Effector memory CD8-positive, alpha-beta T cell (primary cell): ENCODE measurements around the gene SLC9A9.
"Not testable (repeated sequence)": the region's sequence is repeated elsewhere in the genome, so short reads cannot be mapped to it uniquely, and the experiment has no call there.

Experiments used
- ATAC-seq: fragments of 150-1000 bp; cut with Tn5 transposase; replicated peaks from 2 replicates; pipeline ENCODE4 v1.10.0; 2021; ENCODE audit warnings: mild to moderate bottlenecking, moderate library complexity
- DNase-seq, 3 experiments: peaks; one replicate each; pipeline ENCODE4 v3.0.0; 2021
- H3K27ac Mint-ChIP-seq, 2 donors: one replicate each; pipeline ENCODE4 v1.8.0; 2022; ENCODE audit warnings: mild to moderate bottlenecking in 2 of 2, mixed read lengths in 2 of 2, moderate library complexity in 2 of 2
- H3K27me3 Mint-ChIP-seq, 2 donors: one replicate each; pipeline ENCODE4 v1.8.0; 2022; ENCODE audit warnings: mixed read lengths in 2 of 2
- H3K36me3 Mint-ChIP-seq: one replicate; pipeline ENCODE4 v1.8.0; 2022; ENCODE audit warnings: mild to moderate bottlenecking, moderate library complexity, mixed read lengths; ENCODE audit not compliant: insufficient read depth
- H3K4me1 Mint-ChIP-seq, 2 donors: one replicate each; pipeline ENCODE4 v1.8.0; 2022; ENCODE audit warnings: low read depth in 2 of 2, mixed read lengths in 2 of 2
- H3K4me3 Mint-ChIP-seq, 2 donors: one replicate each; pipeline ENCODE4 v1.8.0; 2022; ENCODE audit warnings: mild to moderate bottlenecking in 2 of 2, mixed read lengths in 2 of 2, moderate library complexity in 2 of 2
- H3K9me3 Mint-ChIP-seq, 2 donors: one replicate each; pipeline ENCODE4 v1.8.0; 2022; ENCODE audit warnings: mixed read lengths in 2 of 2

SLC9A9 gene

GRCh38 chr3:143814443-143814889 lies 33.8 kb downstream of the SLC9A9 start:
- no peak for ATAC-seq

GRCh38 chr3:143812481-143812880 lies 35.8 kb downstream of the SLC9A9 start:
- Mint-ChIP-seq H3K27ac (no peak overlapping the region), H3K4me3 (no peak overlapping the region), H3K9me3 (no peaks in the 10 kb centered on the region), H3K36me3 (no peaks in the 10 kb centered on the region), H3K27me3 (no peaks in the 10 kb centered on the region), H3K4me1 (peaks cover 10 to 12% of the 10 kb centered on the region in 2 donors)
- DNase-seq, result no peak
- no peak for ATAC-seq

More at GRCh38 chr3:143814443-143814889, 33.8 kb downstream of the SLC9A9 start:
- Mint-ChIP-seq H3K9me3 (no peaks in the 10 kb centered on the region), H3K27me3 (no peaks in the 10 kb centered on the region), H3K27ac (peak overlapping the region in 1 of 2 donors; percentile 11), H3K36me3 (no peaks in the 10 kb centered on the region), H3K4me1 (peaks cover 10 to 12% of the 10 kb centered on the region in 2 donors), H3K4me3 (no peak overlapping the region)
- no peak for DNase-seq

GRCh38 chr3:143811602-143812001 lies 36.7 kb downstream of the SLC9A9 start:
- DNase-seq, result no peak
- no peaks in the 10 kb centered on the region for H3K36me3 Mint-ChIP-seq
- H3K4me3 Mint-ChIP-seq, result no peak overlapping the region
- H3K27ac Mint-ChIP-seq, result no peak overlapping the region
- no peak for ATAC-seq
- peaks cover 10 to 12% of the 10 kb centered on the region in 2 donors for H3K4me1 Mint-ChIP-seq
- no peaks in the 10 kb centered on the region for H3K27me3 Mint-ChIP-seq
- no peaks in the 10 kb centered on the region for H3K9me3 Mint-ChIP-seq

- Mint-ChIP-seq H3K4me1 (peaks cover 10 to 12% of the 10 kb centered on the region in 2 donors), H3K9me3 (no peaks in the 10 kb centered on the region), H3K4me3 (no peak overlapping the region), H3K36me3 (no peaks in the 10 kb centered on the region), H3K27me3 (no peaks in the 10 kb centered on the region), H3K27ac (no peak overlapping the region)
- ATAC-seq (no peak), DNase-seq (no peak)
These were observed 37.4 kb downstream of the SLC9A9 start for GRCh38 chr3:143810953-143811265.

DNA sequence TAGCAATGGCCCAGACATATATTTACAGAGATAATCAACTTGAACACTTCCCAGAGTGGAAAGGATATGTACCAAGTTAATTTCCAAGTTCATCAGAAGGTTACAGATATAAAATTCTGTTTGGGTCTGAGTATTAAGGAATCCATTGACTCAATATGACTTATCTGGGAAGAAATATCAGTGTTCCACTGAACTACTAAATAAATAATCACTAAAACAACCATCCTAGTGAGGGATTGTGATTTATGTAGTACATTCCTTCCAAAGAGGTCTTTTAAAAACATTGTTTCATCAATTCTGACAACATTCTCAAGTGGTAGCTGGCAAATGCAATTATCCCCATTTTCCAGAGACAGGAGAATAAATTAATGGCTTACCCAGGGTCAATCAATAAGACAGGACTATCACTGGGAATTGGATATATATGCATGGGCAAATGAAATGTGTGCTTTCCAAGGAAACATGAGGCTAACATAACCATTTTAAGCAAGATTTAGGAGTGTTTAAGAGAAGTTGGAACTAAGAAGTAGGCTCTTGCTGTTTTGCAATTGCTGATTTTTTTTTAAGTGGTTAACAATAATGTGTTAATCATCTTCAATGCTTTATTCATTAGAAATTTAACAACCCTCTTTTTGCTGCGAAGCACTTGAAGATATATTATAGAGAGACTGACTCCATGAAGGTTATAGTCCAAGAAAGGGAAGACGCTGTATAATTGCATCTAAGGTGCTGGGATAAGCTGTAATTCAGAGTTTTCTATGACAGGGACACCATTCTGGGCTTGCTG lies 37.9 kb downstream of the SLC9A9 start:
- Mint-ChIP-seq H3K4me1 (peaks cover 10 to 12% of the 10 kb centered on the region in 2 donors), H3K4me3 (no peak overlapping the region)

DNA sequence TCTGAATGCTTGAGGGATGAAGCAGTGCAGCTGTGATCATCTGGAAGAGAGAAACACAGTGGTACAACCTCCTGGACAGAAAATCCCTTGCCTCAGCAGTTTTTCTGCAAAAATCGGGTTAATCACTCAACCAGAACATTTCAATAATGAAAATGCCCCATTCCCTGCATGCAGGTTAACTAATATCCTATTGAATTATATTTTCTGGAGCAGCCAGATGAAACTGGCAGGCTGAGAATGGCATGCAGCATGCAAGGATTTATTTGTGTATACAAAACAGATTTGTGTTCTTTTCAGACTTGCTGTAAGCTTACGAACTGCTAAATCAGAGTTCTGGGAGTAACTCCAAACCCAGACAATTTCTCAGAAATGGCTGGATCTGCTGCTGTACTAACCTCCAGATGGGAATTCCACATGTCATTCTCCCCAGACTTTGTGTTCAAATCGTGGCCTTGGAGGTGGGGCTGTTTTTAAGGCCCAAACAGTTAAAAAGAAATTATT lies 39.1 kb downstream of the SLC9A9 start:
- Mint-ChIP-seq H3K4me3 (no peak overlapping the region), H3K27ac (no peak overlapping the region), H3K9me3 (no peaks in the 10 kb centered on the region), H3K36me3 (no peaks in the 10 kb centered on the region), H3K4me1 (peaks cover 5 to 6% of the 10 kb centered on the region in 2 donors), H3K27me3 (no peaks in the 10 kb centered on the region)
- DNase-seq (no peak), ATAC-seq (no peak)

More for the DNA sequence above, 37.9 kb downstream of the SLC9A9 start:
- H3K36me3 Mint-ChIP-seq, result no peaks in the 10 kb centered on the region
- H3K27ac Mint-ChIP-seq, result no peak overlapping the region
- DNase-seq (no peak), ATAC-seq (no peak)
- no peaks in the 10 kb centered on the region for H3K27me3 Mint-ChIP-seq
- no peaks in the 10 kb centered on the region for H3K9me3 Mint-ChIP-seq

DNA sequence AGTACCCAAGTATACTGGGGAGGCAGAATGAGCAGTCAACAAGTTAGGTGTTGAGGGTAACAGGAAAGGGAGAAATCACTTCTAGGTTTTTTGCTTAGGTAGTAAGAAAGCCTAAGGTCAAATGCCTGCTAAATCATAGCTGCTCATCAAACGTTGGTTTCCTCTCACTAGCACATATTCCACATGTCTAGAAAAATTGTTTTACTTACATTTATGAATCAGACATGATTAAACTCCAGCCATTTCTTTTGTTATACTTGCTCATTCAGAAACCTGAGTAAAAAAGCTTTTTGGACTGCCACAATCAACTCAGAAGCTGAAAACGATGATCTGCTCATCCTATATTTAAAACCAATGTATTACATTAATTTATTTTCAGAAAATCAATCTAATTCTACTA lies 40.2 kb downstream of the SLC9A9 start:
- Mint-ChIP-seq H3K27ac (peak overlapping the region in 1 of 2 donors; percentile 32), H3K9me3 (no peaks in the 10 kb centered on the region), H3K4me1 (peaks cover 3 to 5% of the 10 kb centered on the region in 2 donors)

GRCh38 chr3:143806038-143806437 lies 42.2 kb downstream of the SLC9A9 start:
- no peak overlapping the region for H3K4me3 Mint-ChIP-seq
- H3K27ac Mint-ChIP-seq, result no peak overlapping the region
- H3K36me3 Mint-ChIP-seq, result no peaks in the 10 kb centered on the region
- H3K4me1 Mint-ChIP-seq, result peaks cover 3 to 5% of the 10 kb centered on the region in 2 donors
- H3K9me3 Mint-ChIP-seq, result no peaks in the 10 kb centered on the region
- no peak for ATAC-seq
- H3K27me3 Mint-ChIP-seq, result no peaks in the 10 kb centered on the region
- DNase-seq, result no peak

More for the DNA sequence above, 40.2 kb downstream of the SLC9A9 start:
- DNase-seq (no peak), ATAC-seq (no peak)
- H3K27me3 Mint-ChIP-seq, result no peaks in the 10 kb centered on the region
- H3K4me3 Mint-ChIP-seq, result no peak overlapping the region
- H3K36me3 Mint-ChIP-seq, result no peaks in the 10 kb centered on the region

DNA sequence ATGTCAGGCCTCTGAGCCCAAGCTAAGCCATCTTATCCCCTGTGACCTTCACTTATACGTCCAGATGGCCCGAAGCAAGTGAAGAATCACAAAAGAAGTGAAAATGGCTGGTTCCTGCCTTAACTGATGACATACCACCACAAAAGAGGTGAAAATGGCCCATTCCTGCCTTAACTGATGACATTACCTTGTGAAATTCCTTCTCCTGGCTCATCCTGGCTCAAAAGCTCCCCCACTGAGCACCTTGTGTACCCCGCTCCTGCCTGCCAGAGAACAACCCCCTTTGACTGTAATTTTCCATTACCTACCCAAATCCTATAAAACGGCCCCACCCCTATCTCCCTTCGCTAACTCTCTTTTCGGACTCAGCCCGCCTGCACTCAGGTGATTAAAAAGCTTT lies 42.8 kb downstream of the SLC9A9 start:
- not testable (repeated sequence) for H3K27me3 Mint-ChIP-seq, H3K27ac Mint-ChIP-seq, H3K36me3 Mint-ChIP-seq, H3K4me1 Mint-ChIP-seq, H3K4me3 Mint-ChIP-seq, ATAC-seq, DNase-seq, H3K9me3 Mint-ChIP-seq

DNA sequence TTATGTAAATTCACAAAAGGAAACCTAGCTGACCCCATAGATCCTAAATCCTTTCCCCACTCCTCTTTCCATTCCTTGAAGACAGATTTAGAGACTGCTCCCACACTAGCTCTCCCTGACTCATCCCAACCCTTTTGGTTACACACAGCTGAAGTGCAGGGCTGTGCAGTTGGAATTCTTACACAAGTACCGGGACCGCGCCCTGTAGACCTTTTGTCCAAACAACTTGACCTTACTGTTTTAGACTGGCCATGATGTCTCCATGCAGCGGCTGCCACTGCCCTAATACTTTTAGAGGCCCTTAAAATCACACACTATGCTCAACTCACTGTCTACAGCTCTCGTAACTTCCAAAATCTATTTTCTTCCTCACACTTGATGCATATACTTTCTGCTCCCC lies 47.2 kb downstream of the SLC9A9 start:
- H3K27me3 Mint-ChIP-seq, ATAC-seq, DNase-seq, H3K4me3 Mint-ChIP-seq, H3K36me3 Mint-ChIP-seq, H3K27ac Mint-ChIP-seq, H3K9me3 Mint-ChIP-seq, H3K4me1 Mint-ChIP-seq: not testable (repeated sequence)

DNA sequence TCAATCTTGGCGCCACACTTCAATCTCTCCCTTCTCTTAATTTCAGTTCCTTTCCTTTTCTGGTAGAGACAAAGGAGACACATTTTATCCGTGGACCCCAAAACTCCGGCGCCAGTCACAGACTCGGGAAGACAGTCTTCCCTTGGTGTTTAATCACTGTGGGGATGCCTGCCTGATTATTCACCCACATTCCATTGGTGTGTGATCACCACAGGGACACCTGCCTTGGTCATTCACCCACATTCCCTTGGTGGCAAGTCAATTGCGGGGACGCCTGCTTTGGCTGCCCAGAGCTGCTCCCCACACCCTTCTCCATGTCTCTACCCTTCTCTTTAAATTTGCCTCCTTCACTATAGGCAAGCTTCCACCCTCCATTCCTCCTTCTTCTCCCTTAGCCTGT lies 50.1 kb downstream of the SLC9A9 start:
- not testable (repeated sequence) for H3K36me3 Mint-ChIP-seq, DNase-seq, H3K4me1 Mint-ChIP-seq, H3K9me3 Mint-ChIP-seq, H3K4me3 Mint-ChIP-seq, ATAC-seq, H3K27me3 Mint-ChIP-seq
- peak overlapping the region in 1 of 2 donors; percentile 33 for H3K27ac Mint-ChIP-seq

DNA sequence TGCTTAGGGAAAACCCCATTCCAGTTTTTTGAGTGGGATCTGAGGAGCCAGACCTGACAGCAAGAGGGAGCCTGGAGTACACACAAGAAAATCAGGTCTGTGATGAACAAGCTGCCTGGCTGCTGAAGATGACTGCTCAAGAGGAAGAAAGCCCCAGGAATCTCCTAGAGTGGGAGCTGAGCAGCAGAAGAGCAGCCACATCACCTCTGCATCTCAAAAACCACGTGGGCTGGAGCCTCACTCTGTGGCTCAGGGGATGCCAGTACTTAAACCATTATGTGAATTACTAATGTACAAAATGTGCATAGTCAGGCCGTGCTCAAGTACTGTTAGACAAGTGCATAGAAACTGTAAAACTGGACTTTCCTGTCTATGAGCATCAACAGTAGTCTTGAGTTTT lies 52.4 kb downstream of the SLC9A9 start:
- Mint-ChIP-seq H3K4me1 (peaks cover 1 to 9% of the 10 kb centered on the region in 2 donors), H3K4me3 (no peak overlapping the region), H3K27ac (no peak overlapping the region), H3K9me3 (peaks cover 0 to 7% of the 10 kb centered on the region in 2 donors), H3K36me3 (peaks cover 3% of the 10 kb centered on the region), H3K27me3 (no peaks in the 10 kb centered on the region)
- ATAC-seq (no peak), DNase-seq (no peak)

DNA sequence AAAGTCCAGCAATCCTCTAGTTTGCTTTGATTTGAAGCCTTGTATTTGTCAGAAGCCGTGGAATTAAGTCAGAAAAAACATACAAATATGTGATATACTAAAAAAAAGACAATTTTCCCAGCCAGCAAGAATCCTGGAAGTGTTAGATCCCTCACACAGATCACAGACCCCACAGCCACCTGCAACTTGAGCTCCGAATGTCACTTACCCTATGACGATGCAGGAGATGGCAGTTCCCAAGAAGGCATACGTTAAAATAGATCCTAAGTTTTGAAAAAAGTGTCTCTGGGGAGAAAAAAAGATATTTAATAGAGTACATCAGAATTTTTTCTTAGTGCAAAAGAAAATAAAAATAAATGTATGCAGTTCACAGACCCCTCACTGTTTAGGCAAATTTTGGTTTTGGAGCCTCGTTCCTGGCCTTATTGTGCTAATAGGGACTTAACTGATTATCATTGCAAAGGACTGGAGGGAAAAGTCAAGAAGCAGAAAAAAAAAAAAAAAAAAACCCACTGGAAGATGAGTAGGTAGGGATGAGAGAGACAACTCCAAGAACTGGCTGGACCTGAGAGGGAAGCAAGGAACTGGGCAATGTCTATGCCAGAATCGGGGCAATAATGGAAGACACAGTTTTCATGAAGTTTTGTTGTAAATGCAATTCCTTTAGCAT lies 53.3 kb downstream of the SLC9A9 start:
- H3K27me3 Mint-ChIP-seq, result no peaks in the 10 kb centered on the region
- peaks cover 1 to 9% of the 10 kb centered on the region in 2 donors for H3K4me1 Mint-ChIP-seq
- H3K36me3 Mint-ChIP-seq, result peaks cover 3% of the 10 kb centered on the region
- peaks cover 0 to 7% of the 10 kb centered on the region in 2 donors for H3K9me3 Mint-ChIP-seq
- ATAC-seq (no peak), DNase-seq (no peak)
- peak overlapping the region in 1 of 2 donors; percentile 9 for H3K27ac Mint-ChIP-seq
- H3K4me3 Mint-ChIP-seq, result no peak overlapping the region

- Mint-ChIP-seq H3K27me3 (no peaks in the 10 kb centered on the region), H3K4me3 (no peak overlapping the region), H3K27ac (no peak overlapping the region), H3K36me3 (peaks cover 3% of the 10 kb centered on the region), H3K4me1 (peaks cover 1 to 9% of the 10 kb centered on the region in 2 donors), H3K9me3 (peaks cover 0 to 7% of the 10 kb centered on the region in 2 donors)
- DNase-seq, result no peak
- ATAC-seq, result no peak
These were observed 54.3 kb downstream of the SLC9A9 start for GRCh38 chr3:143793971-143794370.
